C4-2B (cell line): Measurements from ENCODE around the gene NCOR2.

Experiments used
- H3K27ac ChIP-seq: fragments of 450-650 bp; 2 replicates; pipeline ENCODE4 v1.5.1; 2017
- ZFX ChIP-seq: fragments of 450-650 bp; IDR thresholded peaks from 2 replicates; pipeline ENCODE4 v1.6.1; 2017
- TF ChIP-seq, protein P1 (sequence below): fragments of 450-650 bp; conservative IDR thresholded peaks from 2 replicates; pipeline ENCODE4 v1.5.1; 2017; ENCODE audit warnings: mild to moderate bottlenecking

The NCOR2 gene

DNA sequence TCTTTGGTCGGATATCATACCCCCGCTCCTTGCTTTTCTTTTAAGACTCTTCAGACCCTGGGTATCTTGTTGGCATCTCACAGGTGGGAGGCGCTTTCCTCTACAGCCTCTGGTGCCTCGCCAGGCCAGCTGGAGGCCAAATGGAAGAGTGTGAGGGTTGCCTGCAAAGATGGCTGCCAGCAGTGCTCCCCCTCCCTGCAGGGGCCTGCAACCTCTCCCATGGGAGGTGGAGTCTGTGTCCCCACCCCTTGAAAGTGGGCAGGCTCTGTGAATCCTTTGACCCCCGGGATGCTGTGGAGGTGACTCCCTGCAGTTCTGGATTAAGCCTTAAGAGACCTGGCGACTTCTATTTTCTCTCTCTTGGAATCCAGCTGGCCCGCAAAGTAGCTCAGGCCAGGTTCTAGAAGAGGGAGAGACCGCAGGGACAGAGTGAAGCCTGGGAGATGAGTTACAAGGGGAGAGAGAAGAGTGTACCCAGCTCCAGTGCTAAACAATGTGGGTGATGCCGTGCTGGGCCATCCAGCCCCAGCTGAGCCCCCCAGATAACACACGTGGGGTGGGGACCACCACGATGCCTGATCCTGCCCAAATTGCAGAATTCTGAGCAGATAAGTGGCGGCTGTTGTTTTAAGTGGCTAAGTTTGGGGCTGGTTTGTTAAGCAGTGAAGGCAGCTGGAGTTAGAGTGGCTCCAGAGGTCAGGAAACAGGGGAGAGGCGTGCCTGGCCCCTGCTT, 37.9 kb upstream of the NCOR2 start:
- TF ChIP-seq, protein P1, sequence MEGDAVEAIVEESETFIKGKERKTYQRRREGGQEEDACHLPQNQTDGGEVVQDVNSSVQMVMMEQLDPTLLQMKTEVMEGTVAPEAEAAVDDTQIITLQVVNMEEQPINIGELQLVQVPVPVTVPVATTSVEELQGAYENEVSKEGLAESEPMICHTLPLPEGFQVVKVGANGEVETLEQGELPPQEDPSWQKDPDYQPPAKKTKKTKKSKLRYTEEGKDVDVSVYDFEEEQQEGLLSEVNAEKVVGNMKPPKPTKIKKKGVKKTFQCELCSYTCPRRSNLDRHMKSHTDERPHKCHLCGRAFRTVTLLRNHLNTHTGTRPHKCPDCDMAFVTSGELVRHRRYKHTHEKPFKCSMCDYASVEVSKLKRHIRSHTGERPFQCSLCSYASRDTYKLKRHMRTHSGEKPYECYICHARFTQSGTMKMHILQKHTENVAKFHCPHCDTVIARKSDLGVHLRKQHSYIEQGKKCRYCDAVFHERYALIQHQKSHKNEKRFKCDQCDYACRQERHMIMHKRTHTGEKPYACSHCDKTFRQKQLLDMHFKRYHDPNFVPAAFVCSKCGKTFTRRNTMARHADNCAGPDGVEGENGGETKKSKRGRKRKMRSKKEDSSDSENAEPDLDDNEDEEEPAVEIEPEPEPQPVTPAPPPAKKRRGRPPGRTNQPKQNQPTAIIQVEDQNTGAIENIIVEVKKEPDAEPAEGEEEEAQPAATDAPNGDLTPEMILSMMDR: no peak
- no peak for TF ChIP-seq ZFX
- H3K27ac ChIP-seq: no peak overlapping the region

DNA sequence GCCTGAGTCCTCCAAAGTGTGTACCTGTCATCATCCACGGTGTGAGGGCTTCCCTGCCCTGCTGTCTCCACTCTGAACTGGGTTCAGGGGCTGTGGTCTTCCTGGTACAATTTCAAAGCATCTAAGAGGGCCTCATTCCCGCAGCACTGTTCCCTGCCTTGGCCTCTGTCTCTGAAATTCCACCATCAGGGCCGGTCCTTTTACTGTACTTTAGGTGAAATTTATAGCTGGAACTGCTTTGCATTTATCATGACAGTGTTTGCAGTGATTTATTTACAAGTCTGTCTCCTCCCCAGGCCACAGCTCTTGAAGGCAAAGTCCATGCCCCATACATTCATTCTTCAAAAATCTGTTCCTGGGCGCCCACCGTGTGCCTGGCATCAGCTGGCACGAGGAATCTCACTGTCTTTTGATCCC, 36.9 kb upstream of the NCOR2 start:
- TF ChIP-seq ZFX: no peak
- TF ChIP-seq, protein P1: no peak
- no peak overlapping the region for H3K27ac ChIP-seq

DNA sequence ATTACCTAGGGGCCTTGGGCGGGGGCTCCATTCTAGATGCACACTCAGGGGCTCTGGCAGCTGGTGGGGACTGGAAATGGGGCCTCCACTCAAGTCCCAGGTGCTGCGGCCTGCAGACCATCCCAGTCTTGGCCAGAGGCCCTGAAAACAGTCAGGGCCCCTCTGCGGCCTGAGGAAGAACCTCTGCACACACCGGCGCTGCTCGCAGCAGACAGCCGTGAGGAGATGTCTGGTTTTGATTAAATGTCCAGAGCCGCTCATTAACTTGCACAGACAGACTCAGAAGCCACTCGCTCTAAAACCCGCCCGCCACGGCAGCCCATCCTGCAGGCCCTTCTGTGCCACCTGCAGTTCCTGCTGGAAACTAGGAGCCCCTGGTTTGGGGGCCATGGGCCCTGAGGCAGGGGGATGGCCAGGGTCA, 36.4 kb upstream of the NCOR2 start:
- H3K27ac ChIP-seq: no peak overlapping the region
- TF ChIP-seq, protein P1: no peak
- no peak for TF ChIP-seq ZFX

DNA sequence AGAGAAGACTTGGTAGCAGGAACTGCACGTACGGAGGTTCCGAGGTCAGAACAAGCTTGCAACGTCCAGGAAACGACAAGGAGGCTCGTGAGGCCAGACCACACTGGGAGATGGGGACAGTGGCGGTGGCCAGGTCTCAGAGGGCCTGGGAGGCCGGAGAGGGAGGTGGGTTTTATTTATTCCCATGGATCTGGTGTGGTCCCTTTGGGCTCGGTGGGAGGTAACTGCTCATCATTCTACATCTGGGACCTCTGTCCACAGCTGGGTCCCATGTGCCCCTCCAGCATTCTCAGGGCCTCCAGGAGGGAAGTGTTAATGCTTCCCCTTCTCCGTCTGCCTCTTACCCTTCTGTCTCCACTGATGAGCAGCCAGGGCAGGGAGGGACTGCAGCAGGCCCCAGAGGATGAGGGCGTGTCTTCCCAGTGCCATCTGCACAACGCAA, 35.7 kb upstream of the NCOR2 start:
- TF ChIP-seq, protein P1: no peak
- TF ChIP-seq ZFX: no peak
- H3K27ac ChIP-seq: no peak overlapping the region

DNA sequence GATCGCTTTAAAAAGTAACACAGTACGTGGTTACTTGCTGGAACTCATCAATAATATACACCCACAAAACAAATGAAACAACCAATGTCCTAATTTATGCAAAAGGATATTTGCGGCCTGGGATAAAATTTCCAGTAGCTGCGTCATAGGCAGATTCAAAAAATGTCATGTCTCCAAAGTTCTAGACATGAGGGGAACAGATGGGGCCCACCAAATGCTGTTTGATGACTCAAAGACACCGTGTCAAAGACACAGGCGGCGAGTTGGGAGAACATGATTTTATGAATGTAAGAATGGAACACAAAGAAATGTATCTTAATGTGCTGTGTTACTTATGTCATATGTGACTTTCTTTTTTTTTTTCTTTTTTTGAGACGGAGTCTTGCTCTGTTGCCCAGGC, 34.3 kb upstream of the NCOR2 start:
- TF ChIP-seq ZFX: no peak
- TF ChIP-seq, protein P1: no peak
- no peak overlapping the region for H3K27ac ChIP-seq

DNA sequence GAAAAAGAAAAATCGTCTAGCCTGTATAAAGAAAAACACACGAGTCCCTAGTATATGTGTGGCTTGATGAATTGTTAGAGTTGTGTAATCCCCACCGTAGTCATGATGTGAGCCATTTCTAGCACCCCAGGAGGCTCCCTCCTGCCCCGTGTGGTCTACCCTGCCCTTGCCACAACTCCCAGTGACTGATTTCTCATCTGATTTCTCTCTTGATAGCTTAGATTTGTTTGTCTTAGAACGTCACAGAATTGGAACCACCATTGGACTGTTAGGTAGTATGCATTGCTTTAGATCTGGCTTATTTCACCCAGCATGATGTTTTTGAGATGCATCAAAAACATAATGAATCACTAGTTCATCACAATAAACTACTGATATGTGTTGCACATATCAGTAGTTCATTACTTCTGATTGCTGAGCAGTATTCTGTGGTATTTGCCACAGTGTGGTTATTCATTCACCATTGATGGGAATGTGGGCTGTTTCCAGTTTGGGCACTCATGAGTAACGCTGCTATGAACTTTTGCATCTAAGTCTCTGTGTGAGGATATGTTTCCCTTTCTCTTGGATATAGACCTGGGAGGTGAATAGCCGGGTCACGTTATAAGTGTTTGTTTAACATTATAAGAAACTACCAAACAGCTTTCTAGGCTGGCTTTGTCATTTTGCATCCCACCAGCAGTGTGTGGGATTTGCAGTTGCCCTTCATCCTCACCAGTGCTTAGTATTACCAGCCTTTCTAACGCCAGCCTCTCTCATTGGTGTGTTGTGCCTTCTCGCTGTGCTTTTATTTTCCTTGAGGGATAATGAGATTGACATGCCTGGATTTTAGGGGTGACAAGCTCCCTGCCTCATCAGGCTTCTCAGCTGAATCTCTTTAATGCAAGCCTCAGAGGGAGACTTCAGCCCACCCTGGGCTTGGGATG, 31.9 kb upstream of the NCOR2 start:
- TF ChIP-seq, protein P1: no peak
- no peak for TF ChIP-seq ZFX
- H3K27ac ChIP-seq: no peak overlapping the region

DNA sequence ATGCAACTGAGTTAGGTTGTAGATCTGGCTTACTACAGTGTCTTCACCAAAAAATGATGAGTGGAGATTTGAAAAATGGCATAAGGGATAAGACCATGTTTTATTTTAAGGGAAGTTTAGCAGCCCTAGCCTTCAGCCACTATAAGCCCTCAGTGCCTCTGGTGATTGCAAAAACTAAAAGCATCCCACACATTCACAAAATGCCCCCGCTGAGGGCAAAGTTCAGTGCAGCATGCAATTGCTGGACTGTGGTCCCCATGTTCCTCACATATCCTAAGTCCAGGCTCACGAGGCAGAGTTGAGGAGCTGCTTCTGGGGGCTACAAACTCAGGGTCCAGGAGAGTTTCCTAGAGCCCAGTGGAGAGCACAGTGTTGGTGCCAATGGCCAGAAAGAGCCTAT, 29.6 kb upstream of the NCOR2 start:
- TF ChIP-seq ZFX: no peak
- TF ChIP-seq, protein P1: no peak
- H3K27ac ChIP-seq: no peak overlapping the region
